Activated naive CD8-positive, alpha-beta T cell treated with anti-CD3 and anti-CD28 coated beads for 36 hours (primary cell): ENCODE data around the gene FAM240A. TPM values are rescaled to one million over a fixed set of nuclear protein-coding genes. Genes with fewer than 3 reads are reported as not detected.
"Not testable (repeated sequence)": the region's sequence is repeated elsewhere in the genome, so short reads cannot be mapped to it uniquely, and the experiment has no call there.

Experiments used
- DNase-seq: peaks from one replicate; pipeline ENCODE4 v3.0.0; 2021
- H3K27ac Mint-ChIP-seq: one replicate; pipeline ENCODE4 v1.8.0; 2022; ENCODE audit warnings: mild to moderate bottlenecking, moderate library complexity, mixed read lengths
- H3K27me3 Mint-ChIP-seq: one replicate; pipeline ENCODE4 v1.8.0; 2022; ENCODE audit warnings: mild to moderate bottlenecking, mixed read lengths
- H3K36me3 Mint-ChIP-seq: one replicate; pipeline ENCODE4 v1.8.0; 2021; ENCODE audit warnings: mild to moderate bottlenecking, mixed read lengths
- H3K4me1 Mint-ChIP-seq: one replicate; pipeline ENCODE4 v1.8.0; 2021; ENCODE audit warnings: mixed read lengths
- H3K4me3 Mint-ChIP-seq: one replicate; pipeline ENCODE4 v1.8.0; 2022; ENCODE audit warnings: mild to moderate bottlenecking, moderate library complexity, mixed read lengths
- H3K9me3 Mint-ChIP-seq: one replicate; pipeline ENCODE4 v1.8.0; 2022; ENCODE audit warnings: mixed read lengths
- total RNA-seq, 2 experiments: library from RNA; stranded (reverse); gene quantifications; one replicate each; pipeline ENCODE4 v1.2.3, GENCODE V29; 2021

The FAM240A gene
- total RNA-seq, 2 experiments from 2014 or later = not detected

DNA sequence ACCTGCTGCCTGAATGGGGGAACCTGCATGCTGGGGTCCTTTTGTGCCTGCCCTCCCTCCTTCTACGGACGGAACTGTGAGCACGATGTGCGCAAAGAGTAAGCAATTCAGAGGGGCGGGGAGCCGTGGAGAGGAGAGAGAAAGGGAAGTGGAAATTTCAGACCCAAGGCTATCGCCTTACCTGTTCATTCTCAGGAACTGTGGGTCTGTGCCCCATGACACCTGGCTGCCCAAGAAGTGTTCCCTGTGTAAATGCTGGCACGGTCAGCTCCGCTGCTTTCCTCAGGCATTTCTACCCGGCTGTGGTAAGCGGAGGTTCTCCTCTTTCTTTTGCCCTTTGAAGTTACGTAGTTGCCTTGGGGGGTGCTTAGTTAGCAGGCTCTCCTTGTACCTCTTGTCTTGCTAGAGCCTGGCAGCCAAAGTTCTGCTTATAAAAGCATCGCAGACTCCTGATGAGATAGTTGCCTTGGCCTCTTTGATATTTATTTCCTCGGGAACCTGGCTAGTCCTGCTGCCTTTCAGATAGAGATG, 32.5 kb upstream of the FAM240A start:
- H3K27me3 Mint-ChIP-seq = peaks cover 9% of the 10 kb centered on the region
- H3K27ac Mint-ChIP-seq = no peak overlapping the region
- H3K9me3 Mint-ChIP-seq = no peaks in the 10 kb centered on the region
- H3K4me1 Mint-ChIP-seq = peaks cover 7% of the 10 kb centered on the region
- no peak for DNase-seq
- no peaks in the 10 kb centered on the region for H3K36me3 Mint-ChIP-seq
- no peak overlapping the region for H3K4me3 Mint-ChIP-seq

DNA sequence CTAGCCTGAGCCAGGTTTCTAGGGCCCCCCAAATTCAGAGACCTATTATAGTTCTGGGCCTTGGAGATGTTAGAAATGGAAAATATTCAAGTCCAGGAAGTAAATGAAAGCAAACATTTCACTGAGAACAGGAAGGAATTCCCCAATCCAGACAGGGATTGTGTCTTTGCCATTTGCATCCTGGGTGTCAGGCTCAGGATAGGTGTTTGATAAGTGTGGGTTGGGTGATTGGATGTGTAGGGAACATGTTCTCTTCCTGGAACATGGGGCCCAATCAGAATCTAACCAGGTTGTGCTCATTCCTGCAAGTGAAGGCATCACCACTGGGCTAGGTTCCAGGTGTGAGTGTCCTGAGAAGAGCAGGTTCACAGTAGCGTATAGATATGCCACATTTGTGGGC, 31.6 kb upstream of the FAM240A start:
- H3K27ac Mint-ChIP-seq = no peak overlapping the region
- no peak overlapping the region for H3K4me3 Mint-ChIP-seq
- H3K9me3 Mint-ChIP-seq = no peaks in the 10 kb centered on the region
- H3K4me1 Mint-ChIP-seq = peaks cover 7% of the 10 kb centered on the region
- no peaks in the 10 kb centered on the region for H3K36me3 Mint-ChIP-seq
- H3K27me3 Mint-ChIP-seq = peaks cover 9% of the 10 kb centered on the region
- DNase-seq = no peak

GRCh38 chr3:46584598-46585467, 27.5 kb upstream of the FAM240A start:
- no peaks in the 10 kb centered on the region for H3K27me3 Mint-ChIP-seq
- H3K27ac Mint-ChIP-seq = no peak overlapping the region
- no peak overlapping the region for H3K4me3 Mint-ChIP-seq

GRCh38 chr3:46585799-46586693, 26.3 kb upstream of the FAM240A start:
- Mint-ChIP-seq H3K27ac (no peak overlapping the region), H3K9me3 (no peaks in the 10 kb centered on the region), H3K36me3 (no peaks in the 10 kb centered on the region), H3K4me3 (no peak overlapping the region), H3K4me1 (peaks cover 3% of the 10 kb centered on the region), H3K27me3 (no peaks in the 10 kb centered on the region)
- no peak for DNase-seq

More at GRCh38 chr3:46584598-46585467, 27.5 kb upstream of the FAM240A start:
- DNase-seq = no peak
- Mint-ChIP-seq H3K36me3 (no peaks in the 10 kb centered on the region), H3K4me1 (peaks cover 2% of the 10 kb centered on the region), H3K9me3 (no peaks in the 10 kb centered on the region)

DNA sequence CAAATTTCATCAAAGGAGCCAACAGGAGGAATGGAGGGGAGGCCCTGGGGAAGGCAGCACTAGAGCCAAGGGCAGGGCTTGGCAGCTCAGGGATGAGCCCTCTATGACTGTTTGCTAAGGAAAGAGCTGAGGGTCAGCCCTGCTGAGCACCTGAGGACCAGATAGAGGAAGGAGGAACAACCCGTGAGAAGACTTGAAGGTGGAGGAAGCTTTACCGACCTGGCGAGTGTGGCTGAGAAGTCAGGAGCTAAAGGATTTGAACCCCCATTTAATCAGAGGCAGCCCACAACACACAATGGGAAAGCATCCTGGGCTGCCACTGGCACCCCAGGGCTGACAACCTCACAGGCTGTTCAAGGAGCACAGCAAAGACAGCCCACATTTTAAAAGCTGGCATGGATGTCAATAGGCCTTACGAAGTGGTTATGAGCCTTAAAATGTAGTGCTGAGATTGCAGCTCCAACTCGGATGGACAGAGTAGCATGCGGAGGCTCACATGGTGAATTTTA, 25.5 kb upstream of the FAM240A start:
- no peaks in the 10 kb centered on the region for H3K9me3 Mint-ChIP-seq
- H3K27me3 Mint-ChIP-seq = no peaks in the 10 kb centered on the region
- H3K4me3 Mint-ChIP-seq = no peak overlapping the region

DNA sequence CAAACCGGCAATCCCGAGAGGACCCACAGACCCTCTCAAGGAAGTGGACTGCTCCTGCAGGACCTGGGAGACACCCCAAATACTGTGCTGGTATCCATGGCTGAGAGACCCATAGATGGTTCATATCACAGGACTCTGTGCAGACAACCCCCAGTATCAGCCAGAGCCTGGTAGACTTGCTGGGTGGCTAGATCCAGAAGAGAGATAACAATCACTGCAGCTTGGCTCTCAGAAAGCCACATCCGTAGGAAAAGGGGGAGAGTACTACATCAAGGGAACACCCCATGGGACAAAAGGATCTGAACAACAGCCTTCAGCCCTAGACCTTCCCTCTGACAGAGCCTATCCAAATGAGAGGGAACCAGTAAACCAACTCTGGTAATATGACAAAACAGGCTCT, 25.1 kb upstream of the FAM240A start:
- not testable (repeated sequence) for H3K27me3 Mint-ChIP-seq, H3K9me3 Mint-ChIP-seq, DNase-seq, H3K36me3 Mint-ChIP-seq, H3K27ac Mint-ChIP-seq, H3K4me3 Mint-ChIP-seq, H3K4me1 Mint-ChIP-seq

More for the DNA sequence above, 25.5 kb upstream of the FAM240A start:
- no peaks in the 10 kb centered on the region for H3K36me3 Mint-ChIP-seq
- no peak overlapping the region for H3K27ac Mint-ChIP-seq
- H3K4me1 Mint-ChIP-seq = peaks cover 3% of the 10 kb centered on the region
- DNase-seq = no peak

DNA sequence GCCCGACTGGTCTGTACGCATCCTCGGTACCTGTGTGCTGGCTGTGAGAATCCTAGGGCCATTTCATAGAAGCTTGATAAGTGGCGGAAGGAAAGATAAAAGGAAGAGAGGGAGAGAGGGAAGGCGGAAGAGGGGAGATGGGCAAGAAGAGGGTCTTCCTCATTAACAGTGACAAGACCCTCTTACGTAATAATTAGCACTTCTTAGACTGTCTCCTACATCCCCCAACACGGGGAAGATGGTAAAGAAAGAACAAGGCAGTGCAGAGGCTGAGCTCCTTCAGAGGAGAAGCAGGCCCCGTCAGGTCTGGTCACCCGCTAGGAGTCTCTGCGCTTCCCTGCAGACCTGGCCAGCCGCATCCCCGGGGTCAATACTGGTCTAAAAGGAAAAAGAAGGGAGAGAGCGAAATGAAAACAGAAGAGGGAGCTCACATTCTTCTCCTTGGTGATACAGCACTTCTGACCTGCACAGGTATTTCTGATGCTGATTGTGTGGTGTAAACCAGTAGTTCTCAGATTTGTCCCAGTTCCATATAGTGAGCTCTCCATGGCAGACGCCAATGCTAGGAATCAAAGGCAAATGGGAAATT, 19.0 kb upstream of the FAM240A start:
- Mint-ChIP-seq H3K27ac (no peak overlapping the region), H3K4me3 (no peak overlapping the region)

GRCh38 chr3:46593979-46594378, 18.3 kb upstream of the FAM240A start:
- peaks cover 3% of the 10 kb centered on the region for H3K4me1 Mint-ChIP-seq
- H3K4me3 Mint-ChIP-seq = no peak overlapping the region
- H3K36me3 Mint-ChIP-seq = no peaks in the 10 kb centered on the region
- no peaks in the 10 kb centered on the region for H3K27me3 Mint-ChIP-seq
- no peaks in the 10 kb centered on the region for H3K9me3 Mint-ChIP-seq
- H3K27ac Mint-ChIP-seq = no peak overlapping the region
- no peak for DNase-seq

More for the DNA sequence above, 19.0 kb upstream of the FAM240A start:
- peaks cover 3% of the 10 kb centered on the region for H3K4me1 Mint-ChIP-seq
- H3K27me3 Mint-ChIP-seq = no peaks in the 10 kb centered on the region
- H3K36me3 Mint-ChIP-seq = no peaks in the 10 kb centered on the region
- no peak for DNase-seq
- no peaks in the 10 kb centered on the region for H3K9me3 Mint-ChIP-seq

DNA sequence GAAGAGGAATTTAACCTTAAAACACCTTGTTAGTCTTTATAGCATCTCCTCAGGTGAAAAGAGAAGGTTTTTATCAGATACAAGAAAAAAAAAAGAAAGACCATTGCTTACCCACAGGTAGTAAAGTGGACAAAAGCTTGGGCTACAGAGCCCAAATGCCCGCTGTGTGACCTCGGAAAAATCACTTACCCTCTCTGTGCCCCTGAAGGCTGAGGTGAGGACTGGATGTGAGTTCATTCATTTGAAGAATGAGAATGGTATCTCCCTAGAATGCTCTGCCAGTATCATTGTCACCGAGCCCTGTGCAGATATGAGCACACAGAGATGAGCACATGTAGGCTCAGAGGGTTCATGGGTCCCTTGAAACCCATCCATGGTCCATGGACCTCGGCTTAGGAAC, 17.6 kb upstream of the FAM240A start:
- Mint-ChIP-seq H3K4me3 (no peak overlapping the region), H3K36me3 (no peaks in the 10 kb centered on the region), H3K9me3 (no peaks in the 10 kb centered on the region), H3K4me1 (peaks cover 2% of the 10 kb centered on the region), H3K27me3 (no peaks in the 10 kb centered on the region), H3K27ac (no peak overlapping the region)
- no peak for DNase-seq

DNA sequence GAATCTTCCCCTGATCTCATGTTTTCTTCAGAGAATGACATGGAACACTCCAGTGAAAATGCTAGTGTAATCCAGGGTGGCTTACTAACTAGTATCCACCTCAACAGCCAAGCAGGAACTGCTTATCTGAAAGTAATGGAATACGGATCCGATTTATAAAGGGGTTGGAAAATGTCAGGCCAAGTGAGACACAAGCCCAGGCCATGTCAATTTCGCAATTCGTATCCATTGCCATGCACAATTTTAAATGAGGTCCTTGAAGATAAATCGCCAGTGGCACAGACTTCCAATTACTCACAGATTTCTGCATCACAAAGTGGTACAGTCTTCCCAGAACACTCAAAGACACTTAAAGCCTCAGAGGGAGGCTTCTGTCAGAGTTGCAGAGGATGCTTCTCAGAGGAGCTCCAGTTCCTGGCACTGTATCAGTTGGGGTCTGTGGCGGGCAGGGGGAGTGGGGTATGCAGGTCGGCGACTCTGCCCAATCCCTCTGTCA, 16.5 kb upstream of the FAM240A start:
- DNase-seq = no peak
- Mint-ChIP-seq H3K27ac (no peak overlapping the region), H3K36me3 (no peaks in the 10 kb centered on the region), H3K27me3 (no peaks in the 10 kb centered on the region), H3K4me3 (no peak overlapping the region), H3K4me1 (no peaks in the 10 kb centered on the region), H3K9me3 (no peaks in the 10 kb centered on the region)

- DNase-seq = no peak
- Mint-ChIP-seq H3K4me1 (no peaks in the 10 kb centered on the region), H3K27me3 (no peaks in the 10 kb centered on the region), H3K36me3 (no peaks in the 10 kb centered on the region), H3K4me3 (no peak overlapping the region), H3K9me3 (no peaks in the 10 kb centered on the region), H3K27ac (no peak overlapping the region)
Measured at GRCh38 chr3:46599590-46599989, 12.7 kb upstream of the FAM240A start.

DNA sequence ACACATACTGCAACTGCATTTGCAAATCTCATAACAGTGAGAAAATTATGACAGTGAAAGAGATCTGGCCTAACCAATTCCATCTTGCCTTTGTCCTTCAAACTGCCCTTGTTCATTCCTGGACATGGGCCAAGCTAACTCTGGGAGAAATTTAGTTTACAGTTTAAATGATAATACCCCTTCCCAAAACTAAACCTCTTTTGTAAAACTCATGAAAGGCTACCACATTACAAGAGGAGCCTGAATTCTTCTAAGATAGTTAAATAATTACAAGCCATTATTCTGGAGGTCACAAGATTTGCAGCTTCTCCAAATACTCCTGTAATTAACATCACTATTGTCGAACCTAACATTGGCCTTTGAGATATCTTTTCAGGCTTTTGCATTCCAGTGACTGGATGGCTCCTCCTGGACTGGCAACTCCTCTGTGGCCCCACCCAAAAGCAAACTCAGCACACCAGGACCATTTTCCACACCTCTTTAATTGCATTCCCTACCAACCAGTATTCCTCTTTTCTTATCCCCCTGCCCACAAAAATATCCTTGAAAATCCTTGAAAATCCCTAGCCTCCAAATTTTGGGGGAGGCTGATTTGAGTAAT, 8.8 kb upstream of the FAM240A start:
- Mint-ChIP-seq H3K27ac (no peak overlapping the region), H3K27me3 (no peaks in the 10 kb centered on the region), H3K9me3 (no peaks in the 10 kb centered on the region), H3K4me3 (no peak overlapping the region), H3K4me1 (no peaks in the 10 kb centered on the region), H3K36me3 (no peaks in the 10 kb centered on the region)
- no peak for DNase-seq

GRCh38 chr3:46604127-46604526, 8.2 kb upstream of the FAM240A start:
- H3K4me3 Mint-ChIP-seq = no peak overlapping the region
- H3K27ac Mint-ChIP-seq = no peak overlapping the region
- H3K27me3 Mint-ChIP-seq = no peaks in the 10 kb centered on the region
- no peak for DNase-seq
- no peaks in the 10 kb centered on the region for H3K4me1 Mint-ChIP-seq
- H3K36me3 Mint-ChIP-seq = no peaks in the 10 kb centered on the region
- no peaks in the 10 kb centered on the region for H3K9me3 Mint-ChIP-seq

GRCh38 chr3:46607603-46608028, 4.7 kb upstream of the FAM240A start:
- Mint-ChIP-seq H3K4me1 (no peaks in the 10 kb centered on the region), H3K36me3 (no peaks in the 10 kb centered on the region), H3K27ac (no peak overlapping the region), H3K4me3 (no peak overlapping the region), H3K9me3 (no peaks in the 10 kb centered on the region), H3K27me3 (peaks cover 6% of the 10 kb centered on the region)
- DNase-seq = no peak
